ENCODE measurements around the gene KCNH4. TPM values are rescaled to one million over a fixed set of nuclear protein-coding genes. Genes with fewer than 3 reads are reported as not detected.

KCNH4 gene
- polyA plus RNA-seq, 1 donor from 2014 or later, result 0.56 TPM

DNA sequence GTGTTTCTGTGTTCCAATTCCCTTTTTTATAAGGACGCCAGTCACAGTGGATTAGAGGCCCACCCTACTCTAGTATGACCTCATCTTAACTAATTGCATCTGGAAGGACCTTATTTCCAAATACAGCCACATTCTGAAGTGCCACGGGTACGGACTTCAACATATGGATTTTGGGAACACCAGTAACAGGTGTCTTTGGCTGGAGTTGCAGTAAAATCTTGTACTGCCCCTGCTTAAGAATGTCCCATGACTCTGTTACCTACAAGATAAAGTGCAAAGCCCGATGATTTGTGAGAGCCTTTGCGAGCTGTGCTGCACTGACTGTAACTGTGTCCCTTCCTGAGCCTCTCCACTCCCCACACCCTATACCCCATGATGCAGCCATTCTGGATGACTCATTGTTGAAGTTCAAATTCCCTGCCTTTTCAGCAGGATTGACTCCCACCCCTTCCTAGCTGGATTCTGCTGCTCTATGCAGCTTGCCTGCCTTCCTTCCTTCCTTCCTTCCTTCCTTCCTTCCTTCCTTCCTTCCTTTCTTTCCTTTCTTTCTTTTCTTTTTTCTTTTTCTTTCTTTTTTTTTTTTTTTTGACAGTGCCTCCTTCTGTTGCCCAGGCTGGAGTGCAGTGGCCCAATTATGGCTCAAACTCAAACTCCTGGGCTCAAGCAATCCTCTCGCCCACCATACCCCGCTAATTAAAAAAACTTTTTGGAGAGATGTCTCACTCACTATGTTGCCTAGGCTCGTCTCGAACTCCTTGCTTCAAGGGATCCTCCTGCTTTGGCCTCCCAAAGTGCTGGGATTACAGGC, 2.2 kb upstream of the KCNH4 start:
- no peaks in the 10 kb centered on the region for H3K9me3 ChIP-seq (ENCODE audit: low read length)
- no peaks in the 10 kb centered on the region for H3K36me3 ChIP-seq (ENCODE audit: insufficient read depth, low read length)
- H3K9me2 ChIP-seq (ENCODE audit: insufficient read depth, low read length), result no peaks in the 10 kb centered on the region
- H3K9ac ChIP-seq (ENCODE audit: low read length), result peak overlapping the region; percentile 68
- peaks cover 56% of the 10 kb centered on the region for H3K27me3 ChIP-seq (ENCODE audit: insufficient read depth, low read depth, low read length)
- no peak overlapping the region for H3K4me2 ChIP-seq (ENCODE audit: low read length)
- no peaks in the 10 kb centered on the region for H3K79me2 ChIP-seq (replicated peaks; ENCODE audit: insufficient read depth, low read length)
- no peak overlapping the region for H2AFZ ChIP-seq (ENCODE audit: low read depth, low read length)
- H3K27ac ChIP-seq (ENCODE audit: low read length), result no peak overlapping the region
- no peak for TF ChIP-seq TAF1 (IDR thresholded peaks at IDR 0.05; ENCODE audit: low read depth)
- TF ChIP-seq EZH2 (IDR thresholded peaks at IDR 0.05; ENCODE audit: borderline replicate concordance, insufficient read depth, low read length, poor library complexity, severe bottlenecking), result no peak
- TF ChIP-seq POLR2AphosphoS5 (IDR thresholded peaks at IDR 0.05), result no peak
- no peak for TF ChIP-seq SMC3 (conservative IDR thresholded peaks at IDR 0.05; ENCODE audit: poor library complexity)
- TF ChIP-seq, protein P1, sequence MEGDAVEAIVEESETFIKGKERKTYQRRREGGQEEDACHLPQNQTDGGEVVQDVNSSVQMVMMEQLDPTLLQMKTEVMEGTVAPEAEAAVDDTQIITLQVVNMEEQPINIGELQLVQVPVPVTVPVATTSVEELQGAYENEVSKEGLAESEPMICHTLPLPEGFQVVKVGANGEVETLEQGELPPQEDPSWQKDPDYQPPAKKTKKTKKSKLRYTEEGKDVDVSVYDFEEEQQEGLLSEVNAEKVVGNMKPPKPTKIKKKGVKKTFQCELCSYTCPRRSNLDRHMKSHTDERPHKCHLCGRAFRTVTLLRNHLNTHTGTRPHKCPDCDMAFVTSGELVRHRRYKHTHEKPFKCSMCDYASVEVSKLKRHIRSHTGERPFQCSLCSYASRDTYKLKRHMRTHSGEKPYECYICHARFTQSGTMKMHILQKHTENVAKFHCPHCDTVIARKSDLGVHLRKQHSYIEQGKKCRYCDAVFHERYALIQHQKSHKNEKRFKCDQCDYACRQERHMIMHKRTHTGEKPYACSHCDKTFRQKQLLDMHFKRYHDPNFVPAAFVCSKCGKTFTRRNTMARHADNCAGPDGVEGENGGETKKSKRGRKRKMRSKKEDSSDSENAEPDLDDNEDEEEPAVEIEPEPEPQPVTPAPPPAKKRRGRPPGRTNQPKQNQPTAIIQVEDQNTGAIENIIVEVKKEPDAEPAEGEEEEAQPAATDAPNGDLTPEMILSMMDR (IDR thresholded peaks at IDR 0.05; ENCODE audit: poor library complexity, severe bottlenecking), result no peak
- TF ChIP-seq RAD21 (conservative IDR thresholded peaks at IDR 0.05), result no peak
- TF ChIP-seq EP300 (conservative IDR thresholded peaks at IDR 0.05; ENCODE audit: poor library complexity, severe bottlenecking), result no peak
- TF ChIP-seq REST (IDR thresholded peaks at IDR 0.05; ENCODE audit: borderline replicate concordance), result no peak
- no peak for TF ChIP-seq MXI1 (conservative IDR thresholded peaks at IDR 0.05; ENCODE audit: poor library complexity, severe bottlenecking)
- peak overlapping the region; percentile 68 for H3K4me3 ChIP-seq (ENCODE audit: low read length)
- no peaks in the 10 kb centered on the region for H4K20me1 ChIP-seq (ENCODE audit: insufficient read depth)
- no peaks in the 10 kb centered on the region for H3F3A ChIP-seq (ENCODE audit: insufficient read depth, low read length, poor library complexity, severe bottlenecking)

DNA sequence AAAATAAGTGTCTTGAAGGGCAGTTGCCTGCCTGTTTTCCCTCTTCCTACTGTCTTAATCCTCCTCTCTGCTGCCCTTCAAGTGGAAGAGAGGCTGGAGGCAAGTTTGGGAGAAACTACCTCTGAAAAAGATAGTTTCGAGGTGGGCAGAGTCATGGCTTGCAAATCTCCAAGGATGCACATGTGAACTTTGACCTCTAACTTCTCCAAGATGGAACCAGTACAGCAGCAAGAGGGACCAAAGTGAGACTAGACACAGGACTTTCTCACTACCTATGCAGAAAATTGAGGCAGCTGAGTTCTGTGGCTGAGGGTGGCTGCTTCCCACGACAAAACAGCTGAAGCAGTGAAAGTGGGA, 887 bp upstream of the KCNH4 start:
- Histone ChIP-seq H3K27ac (ENCODE audit: low read length) (no peak overlapping the region), H3K36me3 (ENCODE audit: insufficient read depth, low read length) (no peaks in the 10 kb centered on the region), H4K20me1 (ENCODE audit: insufficient read depth) (no peaks in the 10 kb centered on the region), H3K4me3 (ENCODE audit: low read length) (no peak overlapping the region), H3K27me3 (ENCODE audit: insufficient read depth, low read depth, low read length) (peaks cover 57% of the 10 kb centered on the region), H3K9me3 (ENCODE audit: low read length) (no peaks in the 10 kb centered on the region), H3K79me2 (replicated peaks; ENCODE audit: insufficient read depth, low read length) (no peaks in the 10 kb centered on the region), H3K9me2 (ENCODE audit: insufficient read depth, low read length) (no peaks in the 10 kb centered on the region), H2AFZ (ENCODE audit: low read depth, low read length) (no peak overlapping the region), H3F3A (ENCODE audit: insufficient read depth, low read length, poor library complexity, severe bottlenecking) (no peaks in the 10 kb centered on the region), H3K9ac (ENCODE audit: low read length) (no peak overlapping the region), H3K4me2 (ENCODE audit: low read length) (no peak overlapping the region)
- TF ChIP-seq, protein P1 (IDR thresholded peaks at IDR 0.05; ENCODE audit: poor library complexity, severe bottlenecking), result no peak
- TF ChIP-seq TAF1 (IDR thresholded peaks at IDR 0.05; ENCODE audit: low read depth) (no peak), RAD21 (conservative IDR thresholded peaks at IDR 0.05) (no peak), EP300 (conservative IDR thresholded peaks at IDR 0.05; ENCODE audit: poor library complexity, severe bottlenecking) (no peak), REST (IDR thresholded peaks at IDR 0.05; ENCODE audit: borderline replicate concordance) (no peak), SMC3 (conservative IDR thresholded peaks at IDR 0.05; ENCODE audit: poor library complexity) (no peak), EZH2 (IDR thresholded peaks at IDR 0.05; ENCODE audit: borderline replicate concordance, insufficient read depth, low read length, poor library complexity, severe bottlenecking) (no peak), MXI1 (conservative IDR thresholded peaks at IDR 0.05; ENCODE audit: poor library complexity, severe bottlenecking) (no peak), POLR2AphosphoS5 (IDR thresholded peaks at IDR 0.05) (no peak)

Data from neural cell (in vitro differentiated cells).